OCI-LY1 (cell line): ENCODE measurements around the gene CCDC127.

Experiments
- H2AFZ ChIP-seq: fragments of 200-600 bp; sonication (generic), shearing (Covaris generic); 2 replicates; pipeline ENCODE4 v1.6.0; 2014; ENCODE audit warnings: antibody characterized with exemption, mild to moderate bottlenecking, low read length
- H3F3A ChIP-seq: fragments of 200-600 bp; sonication (generic), shearing (Covaris generic); 2 replicates; pipeline ENCODE4 v1.6.0; 2014; ENCODE audit warnings: mild to moderate bottlenecking, antibody characterized with exemption, low read length, moderate library complexity; ENCODE audit not compliant: insufficient read depth
- H3K27ac ChIP-seq: fragments of 200-600 bp; sonication (generic); 2 replicates; pipeline ENCODE4 v1.5.1; 2014; ENCODE audit warnings: low read length, mixed run types, mild to moderate bottlenecking, low read depth; ENCODE audit not compliant: poor library complexity, severe bottlenecking
- H3K27me3 ChIP-seq: fragments of 200-600 bp; sonication (generic); 2 replicates; pipeline ENCODE4 v1.6.0; 2014; ENCODE audit warnings: antibody characterized with exemption, mild to moderate bottlenecking, low read length, moderate library complexity; ENCODE audit not compliant: insufficient read depth
- H3K36me3 ChIP-seq: fragments of 200-600 bp; sonication (generic); 2 replicates; pipeline ENCODE4 v1.6.1; 2014; ENCODE audit warnings: mild to moderate bottlenecking, antibody characterized with exemption, low read length, moderate library complexity, mixed read lengths; ENCODE audit not compliant: insufficient read depth
- H3K4me1 ChIP-seq: fragments of 200-600 bp; sonication (generic); 2 replicates; pipeline ENCODE4 v1.5.1; 2014; ENCODE audit warnings: mild to moderate bottlenecking, low read length, moderate library complexity; ENCODE audit not compliant: insufficient read depth, severe bottlenecking
- H3K4me2 ChIP-seq: fragments of 200-600 bp; sonication (generic), shearing (Covaris generic); 2 replicates; pipeline ENCODE4 v1.6.1; 2014; ENCODE audit warnings: low read length
- H3K4me3 ChIP-seq: fragments of 200-600 bp; sonication (generic); 2 replicates; pipeline ENCODE4 v1.5.1; 2014; ENCODE audit warnings: low read length, low read depth, mild to moderate bottlenecking, mixed read lengths; ENCODE audit not compliant: poor library complexity, severe bottlenecking
- H3K79me2 ChIP-seq: fragments of 200-600 bp; shearing (Covaris generic); 2 replicates; pipeline ENCODE4 v1.6.1; 2016; ENCODE audit warnings: mixed run types, low read length, mixed read lengths; ENCODE audit not compliant: insufficient read depth
- H3K9ac ChIP-seq: fragments of 200-600 bp; sonication (generic), shearing (Covaris generic); 2 replicates; pipeline ENCODE4 v1.6.1; 2014; ENCODE audit warnings: mild to moderate bottlenecking, low read length, mixed read lengths
- H3K9me2 ChIP-seq: fragments of 200-600 bp; sonication (generic), shearing (Covaris generic); 2 replicates; pipeline ENCODE4 v1.6.1; 2014; ENCODE audit warnings: low read depth, mild to moderate bottlenecking, low read length, mixed read lengths
- H3K9me3 ChIP-seq: fragments of 200-600 bp; shearing (Covaris generic); 2 replicates; pipeline ENCODE4 v1.6.1; 2014; ENCODE audit warnings: low read length, mixed read lengths
- H4K20me1 ChIP-seq: fragments of 200-600 bp; sonication (generic), shearing (Covaris generic); 2 replicates; pipeline ENCODE4 v1.6.0; 2016; ENCODE audit warnings: mild to moderate bottlenecking, low read length; ENCODE audit not compliant: insufficient read depth
- CTCF ChIP-seq: fragments of 200-600 bp; sonication (generic), shearing (Covaris generic); IDR thresholded peaks from 2 replicates; pipeline ENCODE4 v1.5.1; 2017; ENCODE audit warnings: mild to moderate bottlenecking, antibody characterized with exemption, low read length, moderate library complexity, mixed read lengths
- EZH2 ChIP-seq: fragments of 200-600 bp; sonication (generic), shearing (Covaris generic); IDR thresholded peaks from 2 replicates; pipeline ENCODE4 v1.8.0; 2017; ENCODE audit warnings: borderline replicate concordance, mixed run types, mild to moderate bottlenecking, antibody characterized with exemption, low read length, moderate library complexity, mixed read lengths

The CCDC127 gene

GRCh38 chr5:154826-155225 lies 63.1 kb downstream of the CCDC127 start:
- no peaks in the 10 kb centered on the region for H3K36me3 ChIP-seq
- H3K4me2 ChIP-seq: no peak overlapping the region

DNA sequence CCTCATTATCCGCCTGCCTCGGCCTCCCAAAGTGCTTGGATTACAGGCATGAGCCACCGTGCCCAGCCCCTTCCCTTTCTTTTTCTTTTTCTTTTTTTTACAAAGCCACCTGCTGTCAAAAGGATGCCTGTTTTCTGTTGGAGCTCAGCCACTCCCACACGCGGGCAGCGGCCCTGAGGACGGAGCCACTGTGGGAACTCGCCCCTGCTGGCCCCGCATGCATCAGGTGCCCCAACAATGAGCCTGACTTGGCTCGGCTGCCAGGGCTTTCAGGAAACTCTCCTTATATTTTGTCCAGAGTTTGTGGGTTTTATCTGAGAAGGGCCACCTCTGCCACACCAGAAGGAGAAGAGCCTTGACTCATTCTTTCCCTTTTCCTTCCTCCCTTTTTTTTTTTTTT lies 63.7 kb downstream of the CCDC127 start:
- Histone ChIP-seq H3F3A (no peaks in the 10 kb centered on the region), H3K79me2 (no peaks in the 10 kb centered on the region), H3K4me2 (no peak overlapping the region), H3K36me3 (no peaks in the 10 kb centered on the region), H3K4me1 (peaks cover 3% of the 10 kb centered on the region), H3K9me3 (no peaks in the 10 kb centered on the region), H2AFZ (no peak overlapping the region), H4K20me1 (no peaks in the 10 kb centered on the region), H3K27ac (no peak overlapping the region), H3K9ac (no peak overlapping the region), H3K27me3 (no peaks in the 10 kb centered on the region), H3K4me3 (no peak overlapping the region), H3K9me2 (no peaks in the 10 kb centered on the region)
- TF ChIP-seq CTCF: no peak
- TF ChIP-seq EZH2: no peak

More at GRCh38 chr5:154826-155225, 63.1 kb downstream of the CCDC127 start:
- no peak for TF ChIP-seq CTCF
- no peak for TF ChIP-seq EZH2
- Histone ChIP-seq H3K4me1 (peaks cover 3% of the 10 kb centered on the region), H4K20me1 (no peaks in the 10 kb centered on the region), H3K79me2 (no peaks in the 10 kb centered on the region), H3K9ac (no peak overlapping the region), H3K9me3 (no peaks in the 10 kb centered on the region), H3K27me3 (no peaks in the 10 kb centered on the region), H3F3A (no peaks in the 10 kb centered on the region), H3K4me3 (no peak overlapping the region), H3K9me2 (no peaks in the 10 kb centered on the region), H2AFZ (no peak overlapping the region), H3K27ac (no peak overlapping the region)

DNA sequence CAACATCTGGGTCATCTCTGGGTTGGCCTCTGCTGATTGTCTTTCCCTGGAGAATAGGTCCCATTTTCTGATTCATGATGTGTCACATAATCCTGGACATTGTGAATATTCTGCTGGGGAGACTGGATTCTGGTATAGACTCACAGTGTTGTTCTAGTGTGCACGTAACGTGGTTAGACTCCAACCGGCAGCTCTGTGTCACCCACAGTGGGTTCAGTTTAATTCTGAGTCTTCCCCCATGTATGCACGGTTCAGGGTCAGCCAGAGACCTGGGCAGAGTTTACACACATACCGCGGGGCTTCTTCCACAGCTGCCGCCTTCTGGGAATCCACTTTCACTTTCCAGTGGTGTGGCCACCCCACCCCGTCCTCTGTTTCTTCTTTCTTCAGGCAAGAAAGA lies 64.7 kb downstream of the CCDC127 start:
- no peaks in the 10 kb centered on the region for H4K20me1 ChIP-seq
- no peak overlapping the region for H3K27ac ChIP-seq
- no peak overlapping the region for H3K4me2 ChIP-seq
- H3K4me1 ChIP-seq: peaks cover 3% of the 10 kb centered on the region
- H3F3A ChIP-seq: no peaks in the 10 kb centered on the region
- H3K27me3 ChIP-seq: no peaks in the 10 kb centered on the region
- no peaks in the 10 kb centered on the region for H3K9me3 ChIP-seq
- TF ChIP-seq CTCF (no peak), EZH2 (no peak)
- no peak overlapping the region for H3K4me3 ChIP-seq
- H3K36me3 ChIP-seq: no peaks in the 10 kb centered on the region
- no peaks in the 10 kb centered on the region for H3K9me2 ChIP-seq
- H2AFZ ChIP-seq: no peak overlapping the region
- H3K79me2 ChIP-seq: no peaks in the 10 kb centered on the region
- H3K9ac ChIP-seq: no peak overlapping the region
